HG03558 (cell line): ENCODE data around the gene LRCH3.
"Not testable (repeated sequence)": the region's sequence is repeated elsewhere in the genome, so short reads cannot be mapped to it uniquely, and the experiment has no call there.

Experiments
- ATAC-seq: cut with Tn5 transposase; IDR thresholded peaks from one replicate; pipeline ENCODE4 v1.9.1; 2021; ENCODE audit warnings: moderate number of reproducible peaks; ENCODE audit not compliant: unreplicated experiment; ENCODE audit errors: extremely low read depth

Gene LRCH3

GRCh38 chr3:197881970-197882338 is 90.9 kb downstream of the LRCH3 start:
- ATAC-seq = no peak

- ATAC-seq = no peak
These were observed 91.5 kb downstream of the LRCH3 start for GRCh38 chr3:197882586-197882985.

GRCh38 chr3:197883541-197883940 is 92.5 kb downstream of the LRCH3 start:
- no peak for ATAC-seq

GRCh38 chr3:197884330-197884729 is 93.3 kb downstream of the LRCH3 start:
- ATAC-seq = not testable (repeated sequence)

- not testable (repeated sequence) for ATAC-seq
These were observed 95.0 kb downstream of the LRCH3 start for GRCh38 chr3:197886052-197886451.

- not testable (repeated sequence) for ATAC-seq
These were observed 96.5 kb downstream of the LRCH3 start for GRCh38 chr3:197887430-197888053.

- no peak for ATAC-seq
These were observed 97.5 kb downstream of the LRCH3 start for GRCh38 chr3:197888511-197888910.

GRCh38 chr3:197889204-197889930 is 98.3 kb downstream of the LRCH3 start:
- no peak for ATAC-seq

- ATAC-seq = no peak
These were observed 99.6 kb downstream of the LRCH3 start for GRCh38 chr3:197890693-197891092.

- no peak for ATAC-seq
These were observed 101.1 kb downstream of the LRCH3 start for GRCh38 chr3:197892162-197892561.

GRCh38 chr3:197896421-197896820 is 105.4 kb downstream of the LRCH3 start:
- ATAC-seq = no peak

- no peak for ATAC-seq
These were observed 108.9 kb downstream of the LRCH3 start for GRCh38 chr3:197899833-197900478.

- ATAC-seq = no peak
These were observed 110.6 kb downstream of the LRCH3 start for GRCh38 chr3:197901626-197902025.

- peak; percentile 66 for ATAC-seq
These were observed 115.2 kb downstream of the LRCH3 start for GRCh38 chr3:197906023-197906849.

GRCh38 chr3:197906850-197907187 is 115.8 kb downstream of the LRCH3 start:
- ATAC-seq = no peak

GRCh38 chr3:197907196-197907595 is 116.1 kb downstream of the LRCH3 start:
- ATAC-seq = no peak

GRCh38 chr3:197908550-197908949 is 117.5 kb downstream of the LRCH3 start:
- not testable (repeated sequence) for ATAC-seq

- ATAC-seq = no peak
These were observed 118.1 kb downstream of the LRCH3 start for GRCh38 chr3:197908957-197909701.

- ATAC-seq = no peak
These were observed 121.9 kb downstream of the LRCH3 start for GRCh38 chr3:197912741-197913476.
